Muscle layer of colon (tissue), 2 donors: ENCODE results near the gene PMP22.

Experiments
- H3K27ac ChIP-seq: one replicate; pipeline ENCODE4 v1.7.0; 2013; ENCODE audit warnings: low read depth, mild to moderate bottlenecking, low read length, moderate library complexity
- H3K27me3 ChIP-seq, 2 donors: one replicate each; pipeline ENCODE4 v1.7.0; 2013; ENCODE audit warnings: low read length in 2 of 2, mild to moderate bottlenecking in 2 of 2; ENCODE audit not compliant: insufficient read depth in 2 of 2, control insufficient read depth in 1 of 2
- H3K36me3 ChIP-seq: one replicate; pipeline ENCODE4 v1.7.0; 2013; ENCODE audit warnings: mild to moderate bottlenecking, low read length; ENCODE audit not compliant: insufficient read depth
- H3K4me1 ChIP-seq: one replicate; pipeline ENCODE4 v1.7.0; 2013; ENCODE audit warnings: mild to moderate bottlenecking, low read length; ENCODE audit not compliant: insufficient read depth
- H3K4me3 ChIP-seq, 2 donors: one replicate each; pipeline ENCODE4 v1.7.0; 2013; ENCODE audit warnings: low read length in 2 of 2, low read depth in 1 of 2, mild to moderate bottlenecking in 1 of 2, moderate library complexity in 1 of 2
- H3K9ac ChIP-seq: one replicate; pipeline ENCODE4 v1.7.0; 2013; ENCODE audit warnings: low read length
- H3K9me3 ChIP-seq: one replicate; pipeline ENCODE4 v1.7.0; 2013; ENCODE audit warnings: mild to moderate bottlenecking, low read length
- donor health status: abdominal sarcoma.
- donor health status: Adenocarcinoma of cecum.

The PMP22 gene

GRCh38 chr17:15290605-15291004 lies 25.5 kb upstream of the PMP22 start:
- Histone ChIP-seq H3K9me3 (no peaks in the 10 kb centered on the region), H3K36me3 (no peaks in the 10 kb centered on the region), H3K4me3 (no peak overlapping the region), H3K27ac (no peak overlapping the region), H3K9ac (no peak overlapping the region), H3K4me1 (peaks cover 12% of the 10 kb centered on the region), H3K27me3 (no peaks in the 10 kb centered on the region)

- no peak overlapping the region for H3K27ac ChIP-seq
Measured at GRCh38 chr17:15289285-15290183, 24.4 kb upstream of the PMP22 start.

GRCh38 chr17:15288859-15289258 lies 23.7 kb upstream of the PMP22 start:
- Histone ChIP-seq H3K27ac (no peak overlapping the region), H3K9ac (no peak overlapping the region), H3K4me3 (no peak overlapping the region), H3K27me3 (no peaks in the 10 kb centered on the region), H3K36me3 (no peaks in the 10 kb centered on the region), H3K4me1 (peaks cover 12% of the 10 kb centered on the region), H3K9me3 (no peaks in the 10 kb centered on the region)

More at GRCh38 chr17:15289285-15290183, 24.4 kb upstream of the PMP22 start:
- H3K9me3 ChIP-seq: no peaks in the 10 kb centered on the region
- H3K27me3 ChIP-seq: no peaks in the 10 kb centered on the region
- H3K4me3 ChIP-seq: no peak overlapping the region
- H3K4me1 ChIP-seq: peaks cover 12% of the 10 kb centered on the region
- H3K9ac ChIP-seq: no peak overlapping the region
- H3K36me3 ChIP-seq: no peaks in the 10 kb centered on the region

GRCh38 chr17:15287538-15288267 lies 22.6 kb upstream of the PMP22 start:
- Histone ChIP-seq H3K4me3 (peak overlapping the region in 1 of 2 donors; percentile 12), H3K36me3 (no peaks in the 10 kb centered on the region), H3K9me3 (no peaks in the 10 kb centered on the region), H3K9ac (no peak overlapping the region), H3K27ac (no peak overlapping the region), H3K27me3 (no peaks in the 10 kb centered on the region), H3K4me1 (peaks cover 12% of the 10 kb centered on the region)

GRCh38 chr17:15285466-15285865 lies 20.3 kb upstream of the PMP22 start:
- Histone ChIP-seq H3K9me3 (no peaks in the 10 kb centered on the region), H3K27ac (no peak overlapping the region), H3K4me1 (peaks cover 12% of the 10 kb centered on the region), H3K9ac (no peak overlapping the region), H3K4me3 (no peak overlapping the region), H3K36me3 (no peaks in the 10 kb centered on the region), H3K27me3 (no peaks in the 10 kb centered on the region)

GRCh38 chr17:15284537-15284936 lies 19.4 kb upstream of the PMP22 start:
- no peaks in the 10 kb centered on the region for H3K27me3 ChIP-seq
- H3K4me1 ChIP-seq: peaks cover 12% of the 10 kb centered on the region
- no peaks in the 10 kb centered on the region for H3K9me3 ChIP-seq
- no peaks in the 10 kb centered on the region for H3K36me3 ChIP-seq
- H3K9ac ChIP-seq: no peak overlapping the region
- H3K4me3 ChIP-seq: no peak overlapping the region
- H3K27ac ChIP-seq: no peak overlapping the region

- Histone ChIP-seq H3K36me3 (no peaks in the 10 kb centered on the region), H3K27me3 (no peaks in the 10 kb centered on the region), H3K9me3 (no peaks in the 10 kb centered on the region), H3K4me1 (peaks cover 12% of the 10 kb centered on the region), H3K9ac (no peak overlapping the region), H3K27ac (no peak overlapping the region), H3K4me3 (no peak overlapping the region)
Measured at GRCh38 chr17:15284107-15284506, 19.0 kb upstream of the PMP22 start.

GRCh38 chr17:15281909-15282308 lies 16.8 kb upstream of the PMP22 start:
- H3K9ac ChIP-seq: no peak overlapping the region
- H3K9me3 ChIP-seq: no peaks in the 10 kb centered on the region
- no peaks in the 10 kb centered on the region for H3K4me1 ChIP-seq
- H3K4me3 ChIP-seq: no peak overlapping the region
- H3K27me3 ChIP-seq: no peaks in the 10 kb centered on the region
- no peak overlapping the region for H3K27ac ChIP-seq
- no peaks in the 10 kb centered on the region for H3K36me3 ChIP-seq

- H3K9ac ChIP-seq: no peak overlapping the region
- H3K9me3 ChIP-seq: no peaks in the 10 kb centered on the region
- no peak overlapping the region for H3K27ac ChIP-seq
- no peaks in the 10 kb centered on the region for H3K27me3 ChIP-seq
- H3K4me1 ChIP-seq: no peaks in the 10 kb centered on the region
- peak overlapping the region in 1 of 2 donors; percentile 4 for H3K4me3 ChIP-seq
- H3K36me3 ChIP-seq: no peaks in the 10 kb centered on the region
Measured at GRCh38 chr17:15278924-15279477, 13.9 kb upstream of the PMP22 start.

GRCh38 chr17:15278380-15278779 lies 13.3 kb upstream of the PMP22 start:
- Histone ChIP-seq H3K9me3 (no peaks in the 10 kb centered on the region), H3K9ac (no peak overlapping the region), H3K36me3 (no peaks in the 10 kb centered on the region), H3K27me3 (no peaks in the 10 kb centered on the region), H3K4me3 (peak overlapping the region in 1 of 2 donors; percentile 4), H3K4me1 (peaks cover 6% of the 10 kb centered on the region), H3K27ac (no peak overlapping the region)

GRCh38 chr17:15274017-15274416 lies 8.9 kb upstream of the PMP22 start:
- Histone ChIP-seq H3K4me1 (peaks cover 14% of the 10 kb centered on the region), H3K9ac (no peak overlapping the region), H3K27ac (no peak overlapping the region), H3K9me3 (no peaks in the 10 kb centered on the region), H3K36me3 (no peaks in the 10 kb centered on the region), H3K4me3 (no peak overlapping the region), H3K27me3 (no peaks in the 10 kb centered on the region)
